ENCODE results near the gene OXSR1. TPM values are rescaled to one million over a fixed set of nuclear protein-coding genes. Genes with fewer than 3 reads are reported as not detected.

The OXSR1 gene
- total RNA-seq, 1 experiment from 2014 or later = 33.2 TPM

DNA sequence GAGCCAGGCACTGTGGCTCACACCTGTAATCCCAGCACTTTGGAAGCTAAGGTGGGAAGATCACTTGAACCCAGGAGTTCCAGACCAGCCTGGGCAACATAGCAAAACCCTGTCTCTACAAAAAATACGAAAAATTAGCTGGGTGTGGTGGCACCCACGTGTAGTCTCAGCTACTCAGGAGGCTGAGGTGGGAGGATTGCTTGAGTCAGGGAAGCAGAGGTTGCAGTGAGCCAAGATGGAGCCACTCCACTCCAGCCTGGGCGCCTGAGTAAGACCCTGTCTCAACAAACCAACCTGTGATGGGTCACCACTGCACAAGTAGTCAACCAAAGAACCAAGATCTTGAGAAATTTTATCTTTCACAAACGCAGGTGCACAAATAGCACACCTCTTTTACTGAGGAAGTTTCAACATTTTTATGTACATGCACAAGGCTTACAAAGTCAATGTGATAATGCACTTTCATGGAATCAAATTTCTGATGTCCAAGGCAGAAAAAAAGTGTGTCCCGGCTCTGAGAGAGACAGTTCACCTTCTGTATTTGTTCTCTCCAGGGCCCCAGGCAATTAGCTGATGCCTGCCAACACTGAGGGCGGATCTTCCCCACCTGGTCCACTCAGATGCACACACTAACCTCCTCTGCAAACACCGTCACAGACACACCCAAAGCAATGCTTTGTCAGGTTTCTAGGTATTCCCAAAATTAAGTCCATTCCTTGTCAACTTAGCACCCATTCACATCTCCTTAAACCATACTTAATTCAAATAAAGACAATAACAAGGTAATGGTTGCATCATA, 40.8 kb upstream of the OXSR1 start:
- no peaks in the 10 kb centered on the region; the same call in none of the 2 replicates for H3K36me3 ChIP-seq (ENCODE audit: control insufficient read depth, insufficient read depth, low read length)
- no peaks in the 10 kb centered on the region for H3K9me3 ChIP-seq (ENCODE audit: control insufficient read depth, insufficient read depth, low read depth, low read length)
- H3K4me1 ChIP-seq (ENCODE audit: control insufficient read depth, insufficient read depth, low read length) = no peaks in the 10 kb centered on the region
- ChIA-PET POLR2A (no interaction called here), CTCF (no interaction called here)
- intact Hi-C loops (cut with micrococcal nuclease; ENCODE audit: unreplicated experiment) (no loop called here), in situ Hi-C loops (cut with HindIII; ENCODE audit: low pct_unique_long_range_greater_than_20kb, low sequenced_read_pairs) (no loop called here)
- no peak overlapping the region for H3K4me3 ChIP-seq (ENCODE audit: low read depth in 2 of 2, low read length in 2 of 2)
- no peaks in the 10 kb centered on the region for H3K27me3 ChIP-seq (ENCODE audit: control insufficient read depth, insufficient read depth, low read length)
- TF ChIP-seq, protein P1, sequence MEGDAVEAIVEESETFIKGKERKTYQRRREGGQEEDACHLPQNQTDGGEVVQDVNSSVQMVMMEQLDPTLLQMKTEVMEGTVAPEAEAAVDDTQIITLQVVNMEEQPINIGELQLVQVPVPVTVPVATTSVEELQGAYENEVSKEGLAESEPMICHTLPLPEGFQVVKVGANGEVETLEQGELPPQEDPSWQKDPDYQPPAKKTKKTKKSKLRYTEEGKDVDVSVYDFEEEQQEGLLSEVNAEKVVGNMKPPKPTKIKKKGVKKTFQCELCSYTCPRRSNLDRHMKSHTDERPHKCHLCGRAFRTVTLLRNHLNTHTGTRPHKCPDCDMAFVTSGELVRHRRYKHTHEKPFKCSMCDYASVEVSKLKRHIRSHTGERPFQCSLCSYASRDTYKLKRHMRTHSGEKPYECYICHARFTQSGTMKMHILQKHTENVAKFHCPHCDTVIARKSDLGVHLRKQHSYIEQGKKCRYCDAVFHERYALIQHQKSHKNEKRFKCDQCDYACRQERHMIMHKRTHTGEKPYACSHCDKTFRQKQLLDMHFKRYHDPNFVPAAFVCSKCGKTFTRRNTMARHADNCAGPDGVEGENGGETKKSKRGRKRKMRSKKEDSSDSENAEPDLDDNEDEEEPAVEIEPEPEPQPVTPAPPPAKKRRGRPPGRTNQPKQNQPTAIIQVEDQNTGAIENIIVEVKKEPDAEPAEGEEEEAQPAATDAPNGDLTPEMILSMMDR (IDR thresholded peaks at IDR 0.05) = no peak
- no TSS peak for BruUV-seq (replicated peaks)
- H3K27ac ChIP-seq (ENCODE audit: low read length) = no peak overlapping the region
- DNase-seq (ENCODE audit: low read depth, low spot score) (no peak), ATAC-seq (no peak)

DNA sequence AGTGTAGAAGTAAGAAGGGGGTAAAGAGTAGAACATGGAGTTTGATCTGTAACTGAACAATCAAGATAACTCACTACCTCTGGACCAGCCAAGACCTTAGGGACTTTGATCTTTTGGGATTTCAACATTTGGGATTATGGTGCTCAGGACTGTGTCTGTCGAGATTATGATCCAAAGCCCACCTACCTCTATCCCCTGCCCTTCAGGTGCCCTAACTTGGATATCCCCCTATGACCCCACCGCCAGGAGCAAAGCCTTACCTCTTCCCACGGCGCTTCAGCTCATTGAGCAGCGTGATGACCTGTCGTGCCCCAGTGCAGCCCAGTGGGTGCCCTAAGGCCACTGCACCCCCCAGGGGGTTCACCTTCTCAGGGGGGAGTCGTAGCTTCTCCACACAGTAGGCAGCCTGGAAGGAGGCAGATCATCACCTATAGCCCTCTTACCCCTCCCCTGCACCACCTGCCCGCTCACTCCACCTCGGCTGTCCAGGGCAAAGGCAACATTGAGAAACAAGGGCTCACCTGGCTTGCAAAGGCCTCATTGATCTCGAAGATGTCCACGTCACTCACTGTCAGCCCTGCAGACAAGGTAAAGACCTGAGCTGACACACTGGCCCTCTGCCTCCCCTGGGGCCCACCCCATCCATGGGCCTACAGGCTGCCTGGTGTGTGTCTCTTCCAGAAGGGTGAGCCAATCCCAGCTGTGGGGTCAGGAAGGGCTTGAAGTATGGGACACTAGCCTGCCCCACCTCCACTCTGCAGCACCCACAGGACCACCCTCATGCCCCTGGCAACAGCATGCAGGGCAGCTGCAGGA, 39.8 kb upstream of the OXSR1 start:
- TF ChIP-seq SIN3A (IDR thresholded peaks at IDR 0.05; ENCODE audit: borderline replicate concordance, insufficient read depth, low read depth, low read length) (no peak), POLR2AphosphoS5 (IDR thresholded peaks at IDR 0.05; ENCODE audit: low read depth, low read length) (no peak), TCF7L2 (IDR thresholded peaks at IDR 0.05; ENCODE audit: low read depth, low read length) (no peak)
- TF ChIP-seq, protein P2, sequence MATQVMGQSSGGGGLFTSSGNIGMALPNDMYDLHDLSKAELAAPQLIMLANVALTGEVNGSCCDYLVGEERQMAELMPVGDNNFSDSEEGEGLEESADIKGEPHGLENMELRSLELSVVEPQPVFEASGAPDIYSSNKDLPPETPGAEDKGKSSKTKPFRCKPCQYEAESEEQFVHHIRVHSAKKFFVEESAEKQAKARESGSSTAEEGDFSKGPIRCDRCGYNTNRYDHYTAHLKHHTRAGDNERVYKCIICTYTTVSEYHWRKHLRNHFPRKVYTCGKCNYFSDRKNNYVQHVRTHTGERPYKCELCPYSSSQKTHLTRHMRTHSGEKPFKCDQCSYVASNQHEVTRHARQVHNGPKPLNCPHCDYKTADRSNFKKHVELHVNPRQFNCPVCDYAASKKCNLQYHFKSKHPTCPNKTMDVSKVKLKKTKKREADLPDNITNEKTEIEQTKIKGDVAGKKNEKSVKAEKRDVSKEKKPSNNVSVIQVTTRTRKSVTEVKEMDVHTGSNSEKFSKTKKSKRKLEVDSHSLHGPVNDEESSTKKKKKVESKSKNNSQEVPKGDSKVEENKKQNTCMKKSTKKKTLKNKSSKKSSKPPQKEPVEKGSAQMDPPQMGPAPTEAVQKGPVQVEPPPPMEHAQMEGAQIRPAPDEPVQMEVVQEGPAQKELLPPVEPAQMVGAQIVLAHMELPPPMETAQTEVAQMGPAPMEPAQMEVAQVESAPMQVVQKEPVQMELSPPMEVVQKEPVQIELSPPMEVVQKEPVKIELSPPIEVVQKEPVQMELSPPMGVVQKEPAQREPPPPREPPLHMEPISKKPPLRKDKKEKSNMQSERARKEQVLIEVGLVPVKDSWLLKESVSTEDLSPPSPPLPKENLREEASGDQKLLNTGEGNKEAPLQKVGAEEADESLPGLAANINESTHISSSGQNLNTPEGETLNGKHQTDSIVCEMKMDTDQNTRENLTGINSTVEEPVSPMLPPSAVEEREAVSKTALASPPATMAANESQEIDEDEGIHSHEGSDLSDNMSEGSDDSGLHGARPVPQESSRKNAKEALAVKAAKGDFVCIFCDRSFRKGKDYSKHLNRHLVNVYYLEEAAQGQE (IDR thresholded peaks at IDR 0.05; ENCODE audit: insufficient read depth in 1 of 2, low read depth in 2 of 2, low read length in 1 of 2) = no peak
- TF ChIP-seq, protein P1 (IDR thresholded peaks at IDR 0.05) = no peak
- no peak for ATAC-seq
- in situ Hi-C loops (cut with HindIII; ENCODE audit: low pct_unique_long_range_greater_than_20kb, low sequenced_read_pairs) = no loop called here
- intact Hi-C loops (cut with micrococcal nuclease; ENCODE audit: unreplicated experiment) = no loop called here
- H3K4me3 ChIP-seq (ENCODE audit: low read depth in 2 of 2, low read length in 2 of 2) = no peak overlapping the region
- ChIA-PET POLR2A (no interaction called here), CTCF (no interaction called here)
- no TSS peak for BruUV-seq (replicated peaks)
- H3K4me1 ChIP-seq (ENCODE audit: control insufficient read depth, insufficient read depth, low read length) = no peaks in the 10 kb centered on the region
- H3K9me3 ChIP-seq (ENCODE audit: control insufficient read depth, insufficient read depth, low read depth, low read length) = no peaks in the 10 kb centered on the region
- no peaks in the 10 kb centered on the region; the same call in none of the 2 replicates for H3K36me3 ChIP-seq (ENCODE audit: control insufficient read depth, insufficient read depth, low read length)
- no peak for DNase-seq (ENCODE audit: low read depth, low spot score)
- H3K27ac ChIP-seq (ENCODE audit: low read length) = no peak overlapping the region
- H3K27me3 ChIP-seq (ENCODE audit: control insufficient read depth, insufficient read depth, low read length) = no peaks in the 10 kb centered on the region

Data from Panc1 (cell line).